TTC549 (cell line): Measurements from ENCODE around the gene DLEC1.
"Not testable (repeated sequence)": the region's sequence is repeated elsewhere in the genome, so short reads cannot be mapped to it uniquely, and the experiment has no call there.

Experiments
- FAIRE-seq: peaks from 2 replicates; lab custom pipeline; 2012; peaks lifted over from hg19 to GRCh38; lab: Jason Lieb, UNC

DLEC1 gene

DNA sequence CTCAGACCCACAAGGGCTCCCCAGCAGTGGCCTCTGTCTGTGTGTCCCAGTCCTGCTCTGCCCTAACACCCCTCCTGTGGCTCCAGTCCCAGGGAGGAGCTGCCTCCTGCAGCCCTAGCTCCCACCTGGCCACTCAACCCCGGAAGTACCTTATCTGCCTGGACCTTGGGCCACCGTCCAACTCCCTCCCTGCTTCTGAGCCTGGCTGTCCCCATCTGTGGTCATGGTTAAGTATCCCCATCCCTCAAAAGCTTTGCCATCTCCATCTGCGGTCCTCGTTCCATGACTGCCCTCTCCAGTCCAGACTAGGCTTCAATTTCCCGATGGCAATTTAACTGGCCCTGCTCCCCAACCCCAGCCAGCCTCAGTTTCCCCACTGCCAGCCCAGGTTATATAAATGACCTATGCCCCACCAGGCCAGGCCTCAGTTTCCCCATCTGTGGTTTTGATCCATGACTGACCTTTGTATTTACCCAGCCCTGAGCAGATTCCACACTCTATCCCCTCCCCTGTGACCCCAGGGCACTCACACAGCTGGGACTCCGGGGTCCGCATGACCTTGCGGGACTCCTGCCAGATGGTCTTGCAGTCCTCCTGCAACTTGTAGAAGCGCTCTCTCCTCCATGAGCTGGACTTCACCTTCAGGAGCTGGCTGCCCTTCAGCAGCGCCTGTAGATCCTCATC is 19.2 kb upstream of the DLEC1 start:
- no peak for FAIRE-seq

DNA sequence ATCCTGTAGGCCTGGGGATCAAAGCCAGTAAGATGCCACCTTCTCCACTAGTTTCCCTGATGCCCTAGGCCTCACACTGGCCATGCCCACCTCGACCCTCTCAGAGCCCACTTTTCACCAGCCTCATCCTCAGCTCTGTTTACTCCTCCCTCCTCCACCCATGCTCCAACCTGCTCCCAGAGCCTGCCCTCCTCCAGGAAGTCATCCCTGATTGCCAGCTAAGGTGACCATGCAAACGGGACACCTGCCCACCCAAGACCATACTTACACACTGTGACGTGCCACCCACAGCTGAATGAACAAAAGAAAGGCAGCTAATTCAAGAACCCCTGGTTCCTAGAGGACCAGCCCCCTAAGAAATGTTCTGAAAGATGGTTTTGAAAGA is 18.7 kb upstream of the DLEC1 start:
- FAIRE-seq: no peak

DNA sequence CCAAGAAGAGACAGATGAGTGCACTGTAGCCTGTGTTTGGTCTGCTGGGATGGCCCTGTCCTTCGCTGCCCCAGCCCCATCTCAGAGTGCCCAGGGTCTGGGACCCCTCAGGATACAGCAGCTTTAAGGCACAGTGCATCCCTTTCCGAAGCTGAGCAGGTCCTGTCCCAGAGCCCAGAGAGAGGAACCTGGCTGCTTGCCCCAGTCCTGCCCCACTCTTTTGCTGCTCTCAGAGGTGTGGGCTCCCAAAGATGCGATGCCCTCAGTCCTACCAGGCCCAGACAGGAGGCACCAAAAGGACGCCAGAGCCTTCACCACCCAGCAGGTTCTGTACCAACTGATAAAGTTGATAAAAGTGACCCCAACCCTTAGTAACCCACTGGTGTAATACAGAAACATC is 17.8 kb upstream of the DLEC1 start:
- no peak for FAIRE-seq

DNA sequence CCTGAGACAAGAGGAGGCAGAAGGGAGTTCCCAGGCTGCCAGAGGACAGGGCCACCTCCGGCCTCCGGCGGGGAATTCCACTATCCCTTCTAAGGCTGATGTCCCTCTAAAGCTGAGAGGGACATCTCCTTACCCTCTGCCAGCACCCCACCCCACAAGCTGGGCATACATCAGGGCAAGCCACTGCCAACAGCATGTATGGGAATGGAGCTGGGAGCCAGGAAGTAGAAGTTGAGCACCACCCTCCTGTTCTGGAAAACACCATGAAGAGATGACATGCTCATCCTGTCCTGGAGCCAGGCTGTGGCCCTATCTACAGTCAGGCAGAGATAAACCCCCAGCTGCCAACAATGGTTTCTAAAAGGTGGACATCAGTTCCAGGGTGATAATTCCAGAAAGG is 16.7 kb upstream of the DLEC1 start:
- FAIRE-seq: no peak

DNA sequence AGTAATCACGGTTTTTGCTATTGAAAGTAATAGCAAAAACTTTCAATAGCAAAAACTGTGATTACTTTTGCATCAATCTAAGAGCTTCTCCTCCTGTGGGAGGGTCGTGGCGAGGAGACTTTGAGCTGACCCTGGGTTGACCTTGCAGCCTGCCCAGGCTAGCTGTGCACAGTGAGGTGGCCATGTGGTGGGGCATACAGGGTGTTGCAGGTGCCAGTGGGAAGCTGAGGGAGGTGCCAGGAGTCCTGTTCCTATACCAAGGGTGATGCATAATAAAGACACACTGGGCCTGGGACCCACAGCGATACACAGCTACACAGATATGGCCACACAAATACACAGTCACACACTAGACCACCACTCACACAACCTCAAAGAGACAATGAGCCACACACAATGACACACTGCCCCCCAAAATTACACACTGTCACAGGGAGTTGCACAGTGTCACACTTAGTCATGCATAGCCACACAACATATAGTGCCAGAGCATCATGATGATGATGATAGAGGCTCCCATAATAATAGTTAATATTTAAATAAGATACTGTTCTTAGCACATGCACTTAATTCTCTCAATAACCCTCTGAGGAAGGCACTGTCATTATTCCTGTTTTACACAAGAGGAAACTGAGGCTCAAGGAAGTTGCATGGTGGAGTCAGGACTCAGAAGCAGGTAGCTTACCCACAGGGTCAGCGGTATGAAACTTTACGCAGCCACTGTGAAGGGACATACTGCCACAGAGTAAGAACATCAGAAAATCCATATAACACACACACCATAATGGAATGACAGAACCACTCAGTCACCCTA is 15.9 kb upstream of the DLEC1 start:
- no peak for FAIRE-seq

- FAIRE-seq: no peak
These were observed 12.2 kb upstream of the DLEC1 start for GRCh38 chr3:38026856-38027255.

DNA sequence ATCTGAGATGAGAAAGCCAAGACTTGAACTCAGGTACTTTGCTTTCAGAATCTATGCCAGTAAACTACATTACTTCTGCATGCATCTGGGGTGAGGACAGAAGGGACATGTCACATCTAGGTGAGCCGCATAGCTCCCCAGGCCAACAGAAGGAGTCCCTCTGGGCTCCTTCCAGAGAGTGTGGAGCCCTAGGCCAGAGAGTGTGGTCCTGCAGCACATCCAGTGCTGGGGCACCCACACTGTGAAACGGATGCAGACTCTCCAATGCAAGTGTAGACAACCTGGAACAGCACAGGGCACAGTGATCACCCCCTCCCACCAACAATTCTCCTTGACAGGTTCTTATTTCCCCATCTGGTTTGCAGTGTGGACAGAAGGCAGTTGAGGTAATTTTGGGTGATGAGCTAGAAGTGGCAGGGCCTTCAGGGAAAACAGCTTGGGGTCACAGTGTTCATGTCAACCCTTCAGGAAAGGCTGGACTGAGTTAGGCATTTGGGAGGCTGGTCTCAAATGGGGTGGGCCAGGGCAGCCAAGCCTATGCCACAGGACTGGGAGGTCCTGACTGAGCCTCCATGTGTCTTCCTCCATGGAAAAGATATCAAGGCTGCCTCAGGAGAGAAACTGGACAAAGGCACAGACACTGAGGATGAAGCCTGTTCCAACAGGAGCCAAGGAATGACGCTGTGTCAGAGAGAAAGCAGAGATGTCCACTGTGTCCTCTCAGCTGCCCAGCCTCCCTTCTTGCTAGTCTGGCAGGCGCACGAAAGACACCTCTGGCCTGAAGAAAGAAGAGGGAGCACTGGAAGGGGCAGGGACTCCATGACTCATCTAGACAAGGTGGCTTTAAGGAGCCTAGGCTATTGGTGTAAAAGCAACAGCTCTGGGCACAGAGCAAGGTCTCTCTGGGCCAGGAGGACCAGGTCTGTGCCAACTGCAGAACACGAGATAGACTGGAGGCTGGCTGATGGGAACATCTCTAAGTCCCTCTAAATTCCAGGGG is 11.2 kb upstream of the DLEC1 start:
- FAIRE-seq: no peak

DNA sequence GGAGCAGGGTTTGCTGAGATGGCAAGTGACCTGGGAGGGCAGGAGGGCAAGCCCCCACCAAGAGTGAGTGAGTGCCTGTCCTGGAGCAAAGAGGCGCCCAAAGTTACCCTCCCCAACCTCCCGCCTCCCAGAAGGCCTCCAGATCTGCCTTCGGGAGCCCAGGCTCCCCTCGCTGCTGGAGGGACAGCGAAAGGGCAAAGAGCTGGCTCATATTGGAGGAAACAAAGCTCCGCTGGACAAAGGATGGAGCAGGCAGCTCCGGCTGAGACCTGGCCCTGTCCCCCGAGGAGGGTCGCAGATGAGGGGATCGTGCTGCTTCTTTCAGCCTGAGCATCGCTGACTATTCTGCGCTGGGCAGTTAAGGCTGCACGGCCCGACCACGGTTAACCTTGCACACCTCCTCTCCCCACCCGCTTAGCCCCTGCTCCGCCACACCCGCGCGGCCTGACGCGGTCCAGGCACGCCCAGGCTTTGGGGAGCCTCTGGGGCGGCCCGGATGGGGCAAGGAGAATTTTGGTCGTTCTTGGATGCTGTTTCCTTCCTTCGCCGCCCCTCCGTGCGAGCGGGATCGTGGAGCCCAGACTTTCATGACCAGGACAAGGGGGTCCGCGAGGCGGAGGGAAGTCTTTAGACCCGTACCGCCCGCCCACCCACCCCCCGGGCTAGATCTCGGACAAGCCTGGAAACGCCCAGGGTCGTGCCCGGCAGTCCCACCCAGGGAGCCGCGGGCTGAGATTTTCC is 10.2 kb upstream of the DLEC1 start:
- no peak for FAIRE-seq

DNA sequence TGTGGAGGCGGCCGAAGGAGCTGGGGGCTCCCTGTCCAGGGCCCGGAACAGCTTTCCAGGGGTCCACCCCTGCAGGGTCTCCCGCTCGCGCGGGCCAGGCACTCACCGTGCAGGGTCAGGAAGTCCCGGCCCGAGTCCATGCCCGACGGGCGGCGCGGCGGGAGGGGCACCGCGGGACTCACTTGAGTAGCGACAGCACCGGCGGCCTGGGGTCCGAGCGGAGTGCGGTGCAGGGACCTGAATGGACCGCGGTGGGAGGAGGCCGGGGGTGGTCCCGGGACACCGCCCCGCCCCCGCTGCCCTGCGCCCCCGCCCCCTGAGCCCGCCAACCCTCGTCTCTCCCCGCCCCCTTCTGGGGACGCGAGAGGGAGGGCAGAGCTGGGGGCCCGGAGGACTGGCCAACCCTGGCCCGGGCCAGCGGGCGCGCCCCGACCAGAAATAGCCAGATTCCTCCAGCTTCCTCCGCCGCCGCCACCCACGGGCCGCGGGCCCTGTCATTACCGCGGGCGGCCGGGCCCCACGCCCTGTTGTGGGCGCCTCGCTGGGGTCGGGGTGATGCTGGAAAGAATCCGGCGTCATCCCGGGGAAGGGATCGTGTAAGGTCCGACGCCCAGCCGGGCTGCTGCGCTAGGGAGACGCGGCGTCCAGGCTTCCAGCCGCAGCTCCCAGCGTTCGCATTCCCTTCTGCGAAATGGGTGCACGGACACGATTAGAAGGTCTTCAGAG is 9.4 kb upstream of the DLEC1 start, which contains the start of gene PLCD1:
TSS of gene PLCD1 (minus strand) at position 243 of the 726 bp plus-strand sequence. CDS start at position 140, 103 bp downstream.
- no peak for FAIRE-seq

DNA sequence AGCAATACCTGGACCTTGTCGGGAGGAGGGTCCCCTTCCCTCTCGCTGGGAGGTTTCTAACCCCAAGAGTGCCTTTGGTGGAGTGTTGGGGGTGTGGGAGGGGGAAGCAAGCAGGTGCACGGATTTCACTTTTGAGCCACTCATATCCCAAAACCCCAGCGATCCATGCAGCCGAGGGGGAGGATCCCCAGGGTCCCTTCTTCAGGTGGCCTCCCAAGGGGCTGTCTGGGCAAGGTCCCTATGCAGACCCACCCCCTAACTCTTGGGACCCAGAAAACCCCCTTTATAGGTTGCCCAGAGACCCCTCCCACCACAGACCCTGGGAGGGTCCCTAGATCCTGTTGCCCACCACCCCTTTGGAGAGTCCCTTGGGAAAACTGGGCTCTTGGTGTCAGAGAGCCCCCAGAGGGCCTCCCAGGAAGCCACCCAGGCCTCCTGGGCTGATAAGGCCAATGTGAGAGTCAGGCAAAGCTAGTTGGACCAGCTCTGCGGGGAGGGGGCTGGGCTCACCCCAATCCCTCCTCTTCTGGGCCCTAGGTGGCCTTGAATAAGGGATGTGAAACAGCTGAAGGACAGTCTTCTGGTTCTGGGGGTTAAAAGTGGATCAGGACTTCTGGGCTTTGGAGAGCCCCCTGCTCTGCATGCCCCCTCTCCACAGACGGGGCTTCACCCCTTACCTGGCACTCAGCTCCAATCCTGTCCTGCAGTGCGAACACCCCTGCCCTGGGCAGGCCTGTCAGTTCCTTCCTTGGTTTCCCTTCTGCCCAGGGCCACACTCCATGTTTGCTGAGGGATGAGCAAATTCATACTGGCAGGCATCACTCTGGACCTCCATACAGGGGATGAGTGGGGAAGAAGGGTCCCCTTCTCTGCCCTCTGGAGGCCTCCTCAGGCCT is 8.6 kb upstream of the DLEC1 start:
- no peak for FAIRE-seq

GRCh38 chr3:38031022-38031994 is 7.7 kb upstream of the DLEC1 start:
- FAIRE-seq: no peak

- no peak for FAIRE-seq
These were observed 6.6 kb upstream of the DLEC1 start for GRCh38 chr3:38032328-38032865.

GRCh38 chr3:38033586-38033985 is 5.4 kb upstream of the DLEC1 start:
- not testable (repeated sequence) for FAIRE-seq

DNA sequence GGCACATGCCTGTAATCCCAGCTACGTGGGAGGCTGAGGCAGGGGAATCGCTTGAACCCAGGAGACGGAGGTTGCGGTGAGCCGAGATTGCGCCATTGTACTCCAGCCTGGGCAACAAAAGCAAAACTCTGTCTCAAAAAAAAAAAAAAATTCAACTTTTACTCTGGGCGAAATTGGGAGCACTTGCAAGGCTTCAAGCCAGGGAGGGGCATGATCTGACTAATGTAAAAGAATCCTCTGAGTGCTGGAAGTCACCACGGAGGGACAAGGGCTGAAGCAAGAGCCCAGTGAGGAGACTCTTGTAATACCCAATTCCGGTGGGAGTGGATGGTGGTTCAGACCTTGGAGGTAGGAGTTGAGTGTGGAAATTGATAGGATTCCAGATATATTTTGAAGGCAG is 4.7 kb upstream of the DLEC1 start:
- not testable (repeated sequence) for FAIRE-seq

GRCh38 chr3:38036286-38036685 is 2.7 kb upstream of the DLEC1 start:
- FAIRE-seq: no peak

- no peak for FAIRE-seq
These were observed 2.1 kb upstream of the DLEC1 start for GRCh38 chr3:38036906-38037305.

GRCh38 chr3:38038447-38038911 is 529 bp upstream of the DLEC1 start:
- FAIRE-seq: no peak

DNA sequence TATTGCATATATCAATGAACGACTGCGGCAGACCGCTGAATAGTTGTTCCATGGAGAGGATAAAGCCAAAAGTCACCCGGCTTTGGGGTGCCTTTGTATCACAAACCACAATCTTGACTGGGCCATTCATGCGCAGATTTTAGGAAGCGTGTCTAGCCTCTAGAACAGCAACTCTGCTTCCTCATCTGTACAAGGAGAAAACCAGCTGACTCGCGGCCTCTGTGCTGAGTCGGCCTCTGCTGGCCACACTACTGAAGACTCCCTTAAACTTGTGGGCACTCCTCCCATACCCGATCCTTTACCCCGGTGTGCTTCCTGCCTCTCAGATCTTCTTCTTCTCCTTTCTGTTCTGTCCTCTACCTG is 872 bp downstream of the DLEC1 start:
- FAIRE-seq: no peak
